Hematopoietic multipotent progenitor cell treated with erythropoietin and hydrocortisone succinate and interleukin-3 and kit ligand, for 6 days (in vitro differentiated cells): ENCODE results near the gene SFXN5.

Experiments
- DNase-seq: peaks from one replicate; pipeline ENCODE4 v3.0.0-alpha.2; 2015

Gene SFXN5

DNA sequence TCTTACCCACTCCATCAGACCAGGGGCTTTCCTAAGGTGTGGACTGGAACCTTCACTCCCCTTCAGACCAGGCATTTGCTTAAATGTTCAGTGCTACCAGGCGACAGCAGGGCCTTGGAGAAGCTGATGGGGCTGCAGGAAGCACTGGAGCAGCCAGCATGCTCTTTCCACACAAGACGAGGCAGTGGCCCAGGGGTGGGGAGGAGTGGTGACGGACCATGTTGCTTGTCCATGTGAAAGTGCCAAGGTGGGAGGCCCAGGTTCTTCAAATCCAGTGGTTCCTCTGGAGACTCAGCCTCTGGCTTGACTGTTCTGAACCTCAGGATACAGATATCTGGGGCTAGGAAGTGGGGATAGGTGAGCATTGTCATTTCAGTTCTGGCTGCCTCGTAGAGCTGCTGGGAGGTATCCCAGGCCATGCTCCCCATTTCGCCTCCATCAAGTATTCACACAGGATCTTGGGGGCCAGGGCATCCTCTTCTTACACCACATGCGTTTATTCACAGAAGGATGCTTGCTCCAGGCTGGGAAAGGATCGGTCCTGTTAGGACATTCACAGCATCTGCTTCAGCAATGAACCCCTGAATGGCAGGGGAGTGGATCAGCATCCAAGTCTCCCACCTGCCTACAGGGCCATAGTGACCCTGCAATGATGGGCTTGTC is 62.2 kb downstream of the SFXN5 start:
- no peak for DNase-seq

GRCh38 chr2:73008766-73009135 is 62.8 kb downstream of the SFXN5 start:
- no peak for DNase-seq

GRCh38 chr2:73007991-73008765 is 63.3 kb downstream of the SFXN5 start:
- DNase-seq = no peak

DNA sequence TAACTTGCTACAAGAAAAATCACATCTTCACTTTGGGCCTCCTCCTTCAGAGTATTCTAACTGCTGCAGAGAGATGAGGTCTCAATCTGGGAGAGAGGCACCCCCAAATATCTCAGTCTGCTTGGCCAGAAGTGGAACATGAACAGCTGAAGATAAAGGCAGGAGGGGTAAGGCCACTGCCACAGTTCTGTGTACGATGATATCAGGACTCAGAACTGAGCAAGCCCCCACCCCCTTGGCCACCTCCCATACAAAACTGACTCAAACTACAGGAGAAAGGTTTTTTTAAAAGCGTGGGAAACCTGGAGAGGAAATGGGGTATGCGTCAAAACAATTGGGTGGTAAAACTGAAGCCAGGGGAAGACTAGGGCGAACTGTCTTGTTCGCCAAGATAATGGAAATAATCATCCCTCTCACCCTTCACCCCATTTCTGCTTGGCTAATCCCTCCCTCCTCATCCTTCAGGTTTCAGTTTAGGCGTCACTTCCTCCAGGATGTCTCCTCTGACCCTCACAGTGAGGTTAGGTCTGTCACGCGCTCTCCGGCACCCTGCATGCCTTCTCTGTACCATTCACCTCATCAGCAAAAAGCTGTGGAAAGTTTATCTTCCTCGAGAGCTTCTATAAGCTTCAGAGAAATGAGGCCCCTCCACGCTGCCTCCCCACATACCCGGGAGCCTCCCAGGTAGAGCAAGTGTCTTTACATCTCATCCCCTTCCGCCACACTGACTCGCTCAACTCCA is 64.4 kb downstream of the SFXN5 start:
- peak; percentile 7 for DNase-seq

- DNase-seq = no peak
Observed at GRCh38 chr2:73004889-73005596, 66.5 kb downstream of the SFXN5 start.

DNA sequence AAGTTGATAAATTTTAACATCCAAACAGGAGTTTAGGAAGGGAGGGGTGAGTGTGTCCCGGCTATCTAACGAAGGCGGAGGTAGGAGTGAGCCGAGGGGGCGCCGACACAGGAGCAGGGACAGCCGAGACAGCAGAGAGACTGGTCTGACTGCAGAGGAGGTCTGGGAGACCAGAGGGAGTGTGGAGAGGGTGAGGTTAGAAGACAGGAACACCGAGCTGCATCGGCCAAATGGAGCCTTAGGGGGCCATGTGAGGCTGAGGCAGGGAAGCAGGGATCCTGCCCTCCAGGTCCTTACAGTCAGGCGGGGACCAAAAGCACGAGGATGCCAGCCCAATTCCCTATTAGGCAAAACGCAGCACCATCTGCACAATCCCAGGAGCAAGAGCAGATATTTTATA is 67.0 kb downstream of the SFXN5 start:
- no peak for DNase-seq

DNA sequence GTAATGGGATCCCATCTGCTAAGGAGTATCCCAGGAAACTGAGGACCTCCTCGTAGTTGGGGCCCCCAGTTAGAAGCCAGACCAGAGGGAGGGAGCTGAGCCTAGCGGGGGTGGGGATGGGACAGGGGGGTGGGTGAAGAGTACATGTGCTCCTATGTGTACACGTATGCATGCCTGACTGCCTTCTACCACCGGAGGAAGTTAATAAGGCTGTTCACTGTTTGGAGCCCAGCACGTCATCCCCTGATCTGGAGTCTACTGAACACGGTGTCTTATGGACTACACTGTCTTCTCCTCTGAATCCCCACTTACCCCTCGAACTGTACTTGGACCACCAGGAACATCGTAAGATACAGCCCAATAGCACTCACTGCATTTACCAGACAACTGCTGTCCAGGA is 68.5 kb downstream of the SFXN5 start:
- DNase-seq = no peak

DNA sequence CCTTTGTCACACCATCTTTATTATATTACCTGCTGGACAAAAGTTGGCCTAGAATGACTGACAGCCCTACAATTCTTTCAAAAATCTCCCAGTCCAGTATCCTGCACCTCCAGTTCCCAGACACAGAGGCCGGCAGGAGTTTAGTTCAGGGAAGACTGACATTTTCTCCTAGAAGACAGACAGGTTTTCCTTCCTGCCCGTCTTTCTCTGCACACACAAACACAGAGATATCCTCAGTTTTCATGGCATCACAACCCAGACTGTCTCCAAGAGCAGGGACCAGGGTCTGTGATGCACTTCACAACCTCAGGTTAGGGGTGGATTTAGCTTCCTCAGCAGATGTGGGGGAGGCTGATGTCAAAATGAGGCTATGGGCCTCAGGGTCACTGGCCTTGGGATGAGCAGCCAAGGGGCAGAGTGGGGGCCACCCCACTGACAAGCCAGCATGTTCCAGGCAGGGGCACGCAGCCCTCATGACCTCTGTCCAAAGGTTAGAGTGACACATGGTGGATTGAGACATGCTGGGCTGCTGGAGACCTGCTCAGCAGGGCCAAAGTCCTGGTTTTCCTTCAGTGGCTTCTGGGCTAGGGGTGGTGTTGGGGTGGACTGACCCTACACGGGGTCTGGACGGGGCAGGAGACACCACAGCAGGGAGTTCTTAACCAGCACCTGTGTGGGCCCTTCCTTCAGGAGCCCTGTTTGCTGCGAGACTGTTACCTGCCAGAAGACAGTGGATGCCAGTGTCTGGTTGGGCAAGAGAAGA is 70.5 kb downstream of the SFXN5 start:
- no peak for DNase-seq

DNA sequence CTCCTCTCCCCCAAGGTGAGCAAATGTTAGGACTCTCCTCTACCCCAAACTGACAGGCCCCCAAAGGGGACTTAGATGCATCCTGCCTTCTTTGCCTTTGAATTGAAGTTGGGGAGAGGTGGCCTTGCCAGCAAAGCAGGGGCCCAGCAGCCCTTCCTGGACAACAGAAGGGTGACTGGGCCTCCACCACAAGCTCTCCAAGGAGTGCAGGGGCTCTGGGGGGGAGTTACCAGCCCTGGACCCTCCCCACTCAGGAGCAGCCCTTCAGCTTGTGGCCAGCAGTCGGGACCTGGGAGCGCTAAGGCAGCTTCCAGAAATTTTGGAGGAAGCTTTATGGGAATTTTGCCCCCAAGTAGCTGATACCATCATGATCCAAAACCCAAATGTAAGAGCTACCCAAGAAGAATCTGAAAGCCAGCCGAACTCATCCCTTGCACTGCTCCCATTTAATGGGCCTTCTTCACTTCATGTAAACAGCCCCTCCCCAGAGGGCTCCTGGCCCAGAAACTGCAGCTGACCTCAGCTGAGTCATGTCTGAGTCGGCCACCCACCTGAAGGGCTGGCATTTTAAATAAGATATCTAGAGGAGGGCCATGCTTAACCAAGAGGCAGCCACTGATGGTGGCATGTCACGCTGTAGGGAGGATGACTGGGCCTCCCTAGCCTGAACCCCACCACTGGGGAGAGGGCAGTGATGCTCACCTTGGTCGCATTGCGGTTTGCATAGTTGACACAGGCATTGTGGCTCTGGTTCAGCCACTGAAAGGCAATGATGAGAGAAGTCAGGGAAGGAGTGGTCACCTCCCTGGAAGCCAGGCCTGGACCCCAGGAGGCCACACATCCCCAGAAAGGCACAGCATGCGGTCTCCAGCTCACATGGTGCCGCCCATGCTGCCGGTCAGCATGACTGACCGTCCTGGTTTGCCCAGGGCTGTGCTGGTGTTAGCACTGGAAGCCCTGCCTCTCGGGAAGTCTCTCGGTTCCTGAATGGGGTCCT is 71.5 kb downstream of the SFXN5 start:
- DNase-seq = no peak

DNA sequence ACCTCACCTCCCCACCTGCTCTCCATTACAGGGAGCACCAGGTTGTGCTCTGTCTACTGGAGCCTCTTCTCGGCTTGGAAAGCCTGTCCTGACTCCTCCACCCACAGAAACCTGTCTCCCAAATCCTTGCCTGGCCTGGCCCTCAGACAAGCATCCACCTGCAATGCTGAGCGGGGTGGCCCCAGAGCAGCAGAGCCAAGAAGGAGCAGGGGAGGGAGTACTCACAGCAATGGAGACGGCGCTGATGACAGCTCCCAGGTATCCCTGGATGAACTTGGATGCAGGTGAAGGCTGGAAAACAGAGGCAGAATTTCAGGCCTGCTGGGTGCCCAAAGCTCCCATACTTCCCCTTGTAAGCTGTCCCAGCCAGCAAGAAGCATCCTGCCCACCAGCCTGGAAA is 72.8 kb downstream of the SFXN5 start:
- DNase-seq = no peak

DNA sequence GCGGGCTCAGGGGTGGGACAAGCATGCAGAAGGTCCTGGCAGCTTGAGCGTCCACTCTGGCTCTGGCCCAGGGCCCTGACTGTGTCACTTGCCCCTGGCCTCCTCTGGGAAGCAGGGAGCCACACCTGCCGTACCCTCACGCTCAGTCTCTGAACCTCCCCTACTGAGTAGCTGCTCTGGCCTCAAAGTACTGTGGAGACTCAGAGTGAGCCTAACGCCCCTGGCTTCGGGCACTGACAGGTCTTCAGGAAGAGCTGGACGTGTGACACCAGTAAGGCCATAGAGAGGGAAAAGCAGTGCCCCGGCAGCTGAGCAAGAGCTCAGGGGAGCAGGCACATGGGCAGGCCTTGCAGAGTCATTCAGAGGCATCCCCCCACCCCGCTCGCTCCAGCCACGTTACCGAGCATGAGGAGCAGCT is 73.3 kb downstream of the SFXN5 start:
- no peak for DNase-seq

DNA sequence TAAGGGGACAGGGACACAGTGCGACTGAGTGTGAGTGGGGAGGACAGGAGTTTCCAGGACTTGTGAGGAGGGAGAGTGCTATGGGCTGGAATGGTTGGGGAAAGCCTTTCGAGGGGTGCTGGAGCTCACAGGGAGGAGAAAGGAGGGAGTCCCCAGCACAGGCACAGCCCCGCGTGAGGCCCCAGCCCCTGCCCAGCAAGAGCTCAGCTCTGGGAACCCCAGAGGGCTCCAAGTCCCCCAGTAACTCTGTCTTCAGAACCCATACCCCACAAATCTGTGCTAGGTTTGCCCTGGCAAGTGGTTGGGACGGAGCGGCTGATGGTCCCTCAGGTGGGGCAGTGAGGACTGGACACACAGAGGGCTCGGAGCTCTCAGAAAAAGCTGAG is 75.4 kb downstream of the SFXN5 start:
- no peak for DNase-seq

GRCh38 chr2:72995430-72996116 is 75.9 kb downstream of the SFXN5 start:
- DNase-seq = no peak

DNA sequence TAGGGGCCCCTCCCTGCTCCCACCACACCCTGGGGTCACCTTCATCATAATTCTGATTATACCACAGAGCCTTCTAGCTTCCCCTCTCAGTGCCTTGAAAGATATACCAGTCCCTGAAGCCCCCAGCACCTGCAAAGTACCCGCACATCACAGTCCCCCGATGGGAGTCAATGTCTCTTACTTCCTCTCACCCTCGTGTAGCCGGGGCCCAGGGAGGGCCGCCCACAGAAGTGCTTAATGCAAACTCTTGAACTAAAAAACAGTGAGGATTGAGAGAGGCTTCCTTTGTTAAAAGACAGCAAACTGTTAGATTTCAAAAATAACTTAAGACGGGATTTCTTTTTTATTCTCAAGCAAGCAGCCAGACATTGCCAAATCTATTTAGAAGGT is 76.5 kb downstream of the SFXN5 start:
- DNase-seq = no peak

GRCh38 chr2:72994282-72994990 is 77.1 kb downstream of the SFXN5 start:
- DNase-seq = no peak

DNA sequence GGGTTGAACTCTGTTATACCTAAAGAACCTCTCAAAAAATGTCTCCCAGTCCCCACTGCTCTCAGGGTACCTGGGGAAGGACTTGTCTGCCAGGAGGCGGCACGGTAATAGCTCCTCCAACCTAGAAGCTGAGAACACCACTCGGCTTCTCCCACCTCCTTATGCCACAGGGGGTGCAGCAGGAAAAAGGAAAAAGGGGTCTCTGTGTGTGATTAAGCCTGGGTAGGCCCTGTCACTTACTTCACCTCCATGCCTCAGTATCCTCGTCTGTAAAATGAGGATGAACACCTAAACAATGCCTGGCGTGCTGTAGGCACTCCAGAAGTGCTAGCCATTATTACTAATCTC is 77.6 kb downstream of the SFXN5 start:
- no peak for DNase-seq

DNA sequence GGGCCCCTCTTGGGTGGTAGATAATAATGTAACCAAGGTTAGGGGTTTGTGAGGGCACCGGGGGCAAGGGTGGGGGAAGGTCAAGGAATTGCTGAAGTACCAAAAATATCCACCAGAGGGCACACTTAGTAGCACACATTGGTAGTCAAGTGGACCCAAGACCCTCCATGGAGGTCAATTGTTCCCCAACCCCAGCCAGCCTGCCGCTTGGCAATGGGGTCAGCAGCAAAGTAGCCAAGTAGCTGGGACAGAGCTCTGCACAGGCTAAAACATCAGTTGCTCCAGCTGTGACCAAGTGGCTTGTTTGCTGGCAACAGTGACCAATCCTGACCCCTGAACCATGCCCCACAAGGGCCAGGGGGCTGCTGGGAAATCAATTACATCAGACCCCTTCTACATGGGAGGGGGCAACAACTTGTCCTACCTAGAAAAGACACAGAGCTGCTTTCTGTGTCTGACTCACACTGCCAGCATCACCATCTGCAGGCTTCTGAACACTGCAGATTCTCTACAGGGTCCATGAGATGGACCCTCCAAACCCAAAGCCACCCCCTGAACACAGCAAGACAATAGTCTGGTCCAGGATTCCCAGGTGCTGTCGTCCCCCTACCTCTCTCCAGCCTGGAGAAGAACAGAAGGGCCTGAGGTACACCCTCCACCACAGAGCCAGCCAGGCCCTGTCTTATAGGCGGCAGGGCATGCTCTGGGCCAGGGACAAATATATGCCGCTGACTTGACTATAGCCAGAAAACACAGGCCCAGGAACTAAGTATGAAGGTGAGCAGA is 78.2 kb downstream of the SFXN5 start:
- peak; percentile 66 for DNase-seq

- DNase-seq = no peak
Observed at GRCh38 chr2:72992734-72993102, 78.8 kb downstream of the SFXN5 start.

GRCh38 chr2:72991980-72992733 is 79.4 kb downstream of the SFXN5 start:
- no peak for DNase-seq
